Adrenal gland (tissue), 5 donors: ENCODE results near the gene CAMSAP2.

ENCODE experiments used
- CTCF ChIP-seq, 6 experiments: fragments of 450-650 bp in 4 of 6; fragments of 200-600 bp in 2 of 6; sonication (generic) in 1 of 6; IDR thresholded peaks; 1 replicate in 5 of 6; 2 replicates in 1 of 6; pipeline versions ENCODE4 v1.5.1 to v1.8.0; 2016 to 2021; ENCODE audit warnings: antibody characterized with exemption in 6 of 6, mild to moderate bottlenecking in 2 of 6, moderate library complexity in 1 of 6
- POLR2A ChIP-seq, 2 donors: fragments of 450-650 bp; IDR thresholded peaks; one replicate each; pipeline ENCODE4 v1.6.1; 2017; ENCODE audit warnings: antibody characterized with exemption in 2 of 2, mild to moderate bottlenecking in 2 of 2, moderate library complexity in 1 of 2
- donor health status: DM: no; HTN: no; CAD: no.

- TF ChIP-seq POLR2A (IDR thresholded peaks at IDR 0.05), result no peak
- TF ChIP-seq CTCF (IDR thresholded peaks at IDR 0.05), result no peak
Observed at GRCh38 chr1:200866116-200866515, 127.4 kb downstream of the CAMSAP2 start.
